ENCODE results near the gene ROCK2. TPM values are rescaled to one million over a fixed set of nuclear protein-coding genes. Genes with fewer than 3 reads are reported as not detected.

ROCK2 gene
- total and polyA plus RNA-seq, 2 of the 13 experiments (the other 11 are each of a cell fraction or from before 2014, with no cell fraction given): 38.1 to 119 TPM

GRCh38 chr2:11387843-11388242, 43.4 kb upstream of the ROCK2 start (continued):
- TF ChIP-seq THAP9 (CRISPR knock-in tag; IDR thresholded peaks at IDR 0.05; ENCODE audit: borderline replicate concordance) (no peak), TCF12 (IDR thresholded peaks at IDR 0.05) (no peak), TCF12 (CRISPR knock-in tag; IDR thresholded peaks at IDR 0.05) (no peak), PHF20 (CRISPR knock-in tag; IDR thresholded peaks at IDR 0.05) (no peak), ZNF256 (CRISPR knock-in tag; conservative IDR thresholded peaks at IDR 0.05) (no peak), AGO1 (IDR thresholded peaks at IDR 0.05; ENCODE audit: low read depth, low read length, poor library complexity, severe bottlenecking) (no peak), PAX8 (CRISPR knock-in tag; IDR thresholded peaks at IDR 0.05; ENCODE audit: borderline replicate concordance) (no peak), IRX3 (CRISPR knock-in tag; IDR thresholded peaks at IDR 0.05; ENCODE audit: borderline replicate concordance, low read depth) (no peak), KAT8 (CRISPR knock-in tag; IDR thresholded peaks at IDR 0.05) (0 out of 2 replicates have a peak, but pooled peaks have one; percentile 28), ZBTB10 (CRISPR knock-in tag; IDR thresholded peaks at IDR 0.05; ENCODE audit: borderline replicate concordance) (no peak), ZNF780A (CRISPR knock-in tag; IDR thresholded peaks at IDR 0.05) (no peak), LBX2 (CRISPR knock-in tag; IDR thresholded peaks at IDR 0.05; ENCODE audit: borderline replicate concordance) (no peak), MTERF4 (CRISPR knock-in tag; IDR thresholded peaks at IDR 0.05) (no peak), SNAPC4 (CRISPR knock-in tag; IDR thresholded peaks at IDR 0.05) (no peak), ZNF124 (CRISPR knock-in tag; IDR thresholded peaks at IDR 0.05) (peak; percentile 42; the same call in 1 of the 2 replicates), HIVEP1 (CRISPR knock-in tag; IDR thresholded peaks at IDR 0.05) (no peak), MXI1 (IDR thresholded peaks at IDR 0.05; ENCODE audit: borderline replicate concordance, low read depth, low read length) (no peak), ZNF292 (CRISPR knock-in tag; IDR thresholded peaks at IDR 0.05; ENCODE audit: borderline replicate concordance, low read depth) (no peak), NBN (conservative IDR thresholded peaks at IDR 0.05) (no peak)

Data from HepG2 (cell line).